Fibroblast of the aortic adventitia (primary cell): ENCODE data around the gene SPANXN2. TPM values are rescaled to one million over a fixed set of nuclear protein-coding genes. Genes with fewer than 3 reads are reported as not detected.

ENCODE experiments used
- total RNA-seq: library from RNA; depleted of rRNA; stranded (reverse); fragments of >200 nt; gene quantifications from 2 replicates; pipeline ENCODE4 v1.2.3, GENCODE V29; 2012; ENCODE audit warnings: low replicate concordance

Gene SPANXN2
- total RNA-seq, 1 donor: not detected

Other genes starting within 250 kb of the SPANXN2 start
- gene SPANXN3, start 203.3 kb downstream of the SPANXN2 start, total RNA-seq: not detected in 2 replicates
- gene SLITRK4, start 84.7 kb downstream of the SPANXN2 start, total RNA-seq: 0.99 and 8.3 TPM in 2 replicates
- not detected in 2 replicates for gene UBE2NL, start 163.3 kb upstream of the SPANXN2 start, total RNA-seq